HepG2 (cell line): ENCODE data around the gene C5AR2. TPM values are rescaled to one million over a fixed set of nuclear protein-coding genes. Genes with fewer than 3 reads are reported as not detected.

Source experiments
- BHLHE40 ChIP-seq: IDR thresholded peaks from 2 replicates; pipeline ENCODE4 v1.6.1; 2011; ENCODE audit warnings: low read length, improper control_type of control experiment
- FOSL1 ChIP-seq: sonication (generic); formaldehyde crosslinking; IDR thresholded peaks from 2 replicates; pipeline ENCODE4 v1.9.0; 2021; ENCODE audit warnings: missing genetic modification reagents, borderline replicate concordance
- FOXP4 ChIP-seq: sonication (generic); formaldehyde crosslinking; IDR thresholded peaks from 2 replicates; pipeline ENCODE4 v1.4.0; 2020; ENCODE audit warnings: missing genetic modification reagents
- HBP1 ChIP-seq: IDR thresholded peaks from 2 replicates; pipeline ENCODE4 v1.6.1; 2016; ENCODE audit warnings: low read depth, control low read depth
- KAT8 ChIP-seq: IDR thresholded peaks from 2 replicates; pipeline ENCODE4 v1.6.1; 2016; ENCODE audit warnings: missing genetic modification reagents, missing compliant biosample characterization
- KMT2A ChIP-seq: sonication (generic); formaldehyde crosslinking; IDR thresholded peaks from 2 replicates; pipeline ENCODE4 v1.4.0; 2020; ENCODE audit warnings: missing genetic modification reagents
- KMT2B ChIP-seq: IDR thresholded peaks from 2 replicates; pipeline ENCODE4 v1.6.1; 2016; ENCODE audit warnings: missing genetic modification reagents, missing compliant biosample characterization
- LBX2 ChIP-seq: sonication (generic); formaldehyde crosslinking; IDR thresholded peaks from 2 replicates; pipeline ENCODE4 v1.5.0; 2020; ENCODE audit warnings: missing genetic modification reagents, mild to moderate bottlenecking, borderline replicate concordance
- NAIF1 ChIP-seq: sonication (generic); formaldehyde crosslinking; IDR thresholded peaks from 2 replicates; pipeline ENCODE4 v1.5.0; 2020; ENCODE audit warnings: mild to moderate bottlenecking, missing genetic modification reagents, borderline replicate concordance
- NFE2 ChIP-seq: sonication (generic); formaldehyde crosslinking; IDR thresholded peaks from 2 replicates; pipeline ENCODE4 v1.4.0; 2020; ENCODE audit warnings: missing genetic modification reagents
- PITX1 ChIP-seq: sonication (generic); formaldehyde crosslinking; IDR thresholded peaks from 2 replicates; pipeline ENCODE4 v1.5.1; 2020; ENCODE audit warnings: mild to moderate bottlenecking, missing genetic modification reagents
- PRMT3 ChIP-seq: sonication (generic); formaldehyde crosslinking; IDR thresholded peaks from 2 replicates; pipeline ENCODE4 v1.8.1; 2022; ENCODE audit warnings: low read depth, mild to moderate bottlenecking, moderate library complexity, missing genetic modification reagents, borderline replicate concordance
- SIX4 ChIP-seq: sonication (generic); formaldehyde crosslinking; IDR thresholded peaks from 2 replicates; pipeline ENCODE4 v1.4.0; 2020; ENCODE audit warnings: missing genetic modification reagents
- SYNCRIP ChIP-seq: fragments of 200-400 bp; formaldehyde crosslinking; IDR thresholded peaks from 2 replicates; pipeline ENCODE4 v1.6.1; 2018; ENCODE audit warnings: mild to moderate bottlenecking, low read depth, low read length; ENCODE audit not compliant: insufficient read depth
- TBP ChIP-seq: sonication (generic); formaldehyde crosslinking; IDR thresholded peaks from 2 replicates; pipeline ENCODE4 v1.5.0; 2020; ENCODE audit warnings: missing genetic modification reagents
- TERF1 ChIP-seq: sonication (generic); formaldehyde crosslinking; IDR thresholded peaks from 2 replicates; pipeline ENCODE4 v1.8.0; 2022; ENCODE audit warnings: mild to moderate bottlenecking, missing genetic modification reagents, moderate library complexity
- ZNF101 ChIP-seq: sonication (generic); formaldehyde crosslinking; IDR thresholded peaks from 2 replicates; pipeline ENCODE4 v1.4.0; 2020; ENCODE audit warnings: mild to moderate bottlenecking, low read depth, missing genetic modification reagents, borderline replicate concordance
- ZNF12 ChIP-seq: sonication (generic); formaldehyde crosslinking; IDR thresholded peaks from 2 replicates; pipeline ENCODE4 v1.5.0; 2020; ENCODE audit warnings: missing genetic modification reagents
- ZNF143 ChIP-seq: sonication (generic); formaldehyde crosslinking; IDR thresholded peaks from 2 replicates; pipeline ENCODE4 v1.4.0; 2020; ENCODE audit warnings: missing genetic modification reagents
- ZNF274 ChIP-seq: sonication (generic); formaldehyde crosslinking; IDR thresholded peaks from 2 replicates; pipeline ENCODE4 v1.5.1; 2020; ENCODE audit warnings: mild to moderate bottlenecking, missing genetic modification reagents
- ZNF292 ChIP-seq: sonication (generic); formaldehyde crosslinking; IDR thresholded peaks from 2 replicates; pipeline ENCODE4 v1.8.1; 2022; ENCODE audit warnings: mild to moderate bottlenecking, low read depth, missing genetic modification reagents, borderline replicate concordance
- ZNF460 ChIP-seq: sonication (generic); formaldehyde crosslinking; IDR thresholded peaks from 2 replicates; pipeline ENCODE4 v1.5.1; 2020; ENCODE audit warnings: missing genetic modification reagents, mild to moderate bottlenecking, borderline replicate concordance
- ZNF607 ChIP-seq: sonication (generic); formaldehyde crosslinking; IDR thresholded peaks from 2 replicates; pipeline ENCODE4 v1.5.1; 2020; ENCODE audit warnings: missing genetic modification reagents, mild to moderate bottlenecking, borderline replicate concordance
- ZNF615 ChIP-seq: sonication (generic); formaldehyde crosslinking; IDR thresholded peaks from 2 replicates; pipeline ENCODE4 v1.5.0; 2020; ENCODE audit warnings: mild to moderate bottlenecking, missing genetic modification reagents, borderline replicate concordance
- ZNF704 ChIP-seq: sonication (generic); formaldehyde crosslinking; IDR thresholded peaks from 2 replicates; pipeline ENCODE4 v1.8.1; 2023; ENCODE audit warnings: mild to moderate bottlenecking, inconsistent platforms, moderate library complexity, missing genetic modification reagents, borderline replicate concordance
- ZNF781 ChIP-seq: sonication (generic); formaldehyde crosslinking; IDR thresholded peaks from 2 replicates; pipeline ENCODE4 v1.5.1; 2020; ENCODE audit warnings: borderline replicate concordance, mild to moderate bottlenecking, missing genetic modification reagents; ENCODE audit errors: not compliant biosample characterization
- polyA plus RNA-seq, 8 experiments: library from polyadenylated mRNA; depleted of rRNA in 3 of 8; stranded (reverse) in 7 of 8; unstranded in 1 of 8; fragments of >200 nt; fragmentation: Illumina TruSeq in 4 of 8; extraction: Trizol in 4 of 8; gene quantifications; 2 replicates each; pipeline versions ENCODE4 v1.2.1 to v1.2.3, GENCODE V29; 2011 to 2016; ENCODE audit warnings: low read depth in 4 of 8, missing spikeins in 1 of 8, mixed read lengths in 1 of 8; ENCODE audit not compliant: insufficient read depth in 1 of 8
- total RNA-seq, 5 experiments: library from RNA; depleted of rRNA; stranded (reverse); fragments of >200 nt; fragmentation: Illumina TruSeq; extraction: Trizol; gene quantifications; 2 replicates each; pipeline ENCODE4 v1.2.3, GENCODE V29; 2016; ENCODE audit warnings: low read depth in 1 of 5

C5AR2 gene
- total and polyA plus RNA-seq, 2 of the 13 experiments (the other 11 are each of a cell fraction or from before 2014, with no cell fraction given) = 0.09 to 0.24 TPM

GRCh38 chr19:47305309-47305751 lies 26.6 kb upstream of the C5AR2 start (continued):
- TF ChIP-seq HBP1 (CRISPR knock-in tag) (no peak), NAIF1 (CRISPR knock-in tag) (peak; percentile 99), NFE2 (no peak), KAT8 (CRISPR knock-in tag) (peak; percentile 47), TERF1 (no peak), PITX1 (CRISPR knock-in tag) (no peak), SIX4 (CRISPR knock-in tag) (no peak), ZNF607 (0 out of 2 replicates have a peak, but pooled peaks have one; percentile 20), PRMT3 (CRISPR knock-in tag) (no peak), KMT2B (no peak), ZNF12 (CRISPR knock-in tag) (0 out of 2 replicates have a peak, but pooled peaks have one; percentile 25), FOXP4 (0 out of 2 replicates have a peak, but pooled peaks have one; percentile 25), ZNF704 (no peak), TBP (CRISPR knock-in tag) (no peak), ZNF101 (CRISPR knock-in tag) (no peak), ZNF143 (CRISPR knock-in tag) (no peak), ZNF615 (CRISPR knock-in tag) (no peak), ZNF460 (CRISPR knock-in tag) (no peak; the same call in 1 of the 2 replicates), BHLHE40 (0 out of 2 replicates have a peak, but pooled peaks have one; percentile 21), ZNF274 (CRISPR knock-in tag) (no peak), KMT2A (CRISPR knock-in tag) (no peak), LBX2 (no peak), SYNCRIP (no peak), FOSL1 (no peak), ZNF292 (CRISPR knock-in tag) (no peak), ZNF781 (CRISPR knock-in tag) (no peak)
